Measurements from ENCODE around the gene CNTF. TPM values are rescaled to one million over a fixed set of nuclear protein-coding genes. Genes with fewer than 3 reads are reported as not detected.

CNTF gene
- total RNA-seq, 2 experiments from 2014 or later = 1.8 to 2.4 TPM

DNA sequence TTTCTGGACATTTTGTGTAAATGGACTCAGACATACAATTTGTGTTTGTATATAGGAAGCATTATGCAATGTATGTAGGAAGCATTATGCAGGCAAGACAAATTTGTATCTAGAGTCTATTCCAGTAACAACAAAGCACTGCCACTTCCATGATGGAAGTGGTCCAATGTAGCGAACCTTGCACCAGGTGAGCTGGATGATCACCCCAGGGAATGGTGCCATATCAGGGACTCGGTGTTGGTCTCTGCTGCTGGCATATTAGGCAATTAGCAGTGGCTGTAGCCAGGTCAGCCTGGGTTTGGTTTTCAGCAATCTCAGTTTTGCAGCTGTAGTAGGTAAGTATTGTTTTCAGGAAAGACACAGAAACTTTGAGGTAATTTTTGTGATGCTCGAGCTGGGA is 30.8 kb upstream of the CNTF start:
- ATAC-seq (no peak), DNase-seq (no peak)
- Mint-ChIP-seq H3K4me3 (no peak overlapping the region), H3K36me3 (ENCODE audit: low read depth) (peaks cover 43% of the 10 kb centered on the region), H3K27ac (peak overlapping the region; percentile 1), H3K27me3 (no peaks in the 10 kb centered on the region), H3K9me3 (no peaks in the 10 kb centered on the region), H3K4me1 (ENCODE audit: low read depth) (peaks cover 69% of the 10 kb centered on the region)
- TF ChIP-seq, protein P1, sequence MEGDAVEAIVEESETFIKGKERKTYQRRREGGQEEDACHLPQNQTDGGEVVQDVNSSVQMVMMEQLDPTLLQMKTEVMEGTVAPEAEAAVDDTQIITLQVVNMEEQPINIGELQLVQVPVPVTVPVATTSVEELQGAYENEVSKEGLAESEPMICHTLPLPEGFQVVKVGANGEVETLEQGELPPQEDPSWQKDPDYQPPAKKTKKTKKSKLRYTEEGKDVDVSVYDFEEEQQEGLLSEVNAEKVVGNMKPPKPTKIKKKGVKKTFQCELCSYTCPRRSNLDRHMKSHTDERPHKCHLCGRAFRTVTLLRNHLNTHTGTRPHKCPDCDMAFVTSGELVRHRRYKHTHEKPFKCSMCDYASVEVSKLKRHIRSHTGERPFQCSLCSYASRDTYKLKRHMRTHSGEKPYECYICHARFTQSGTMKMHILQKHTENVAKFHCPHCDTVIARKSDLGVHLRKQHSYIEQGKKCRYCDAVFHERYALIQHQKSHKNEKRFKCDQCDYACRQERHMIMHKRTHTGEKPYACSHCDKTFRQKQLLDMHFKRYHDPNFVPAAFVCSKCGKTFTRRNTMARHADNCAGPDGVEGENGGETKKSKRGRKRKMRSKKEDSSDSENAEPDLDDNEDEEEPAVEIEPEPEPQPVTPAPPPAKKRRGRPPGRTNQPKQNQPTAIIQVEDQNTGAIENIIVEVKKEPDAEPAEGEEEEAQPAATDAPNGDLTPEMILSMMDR (IDR thresholded peaks at IDR 0.05) = no peak
- POLR2A ChIA-PET = interaction anchor here (0.6 to 1.5 kb wide), 8 partner anchors 11 to 934 kb away, joined by 3 to 6 read pairs (median 4); no protein-coding TSS in a partner anchor
- CTCF ChIA-PET = no interaction called here
- intact Hi-C loops (cut with micrococcal nuclease) = no loop called here

DNA sequence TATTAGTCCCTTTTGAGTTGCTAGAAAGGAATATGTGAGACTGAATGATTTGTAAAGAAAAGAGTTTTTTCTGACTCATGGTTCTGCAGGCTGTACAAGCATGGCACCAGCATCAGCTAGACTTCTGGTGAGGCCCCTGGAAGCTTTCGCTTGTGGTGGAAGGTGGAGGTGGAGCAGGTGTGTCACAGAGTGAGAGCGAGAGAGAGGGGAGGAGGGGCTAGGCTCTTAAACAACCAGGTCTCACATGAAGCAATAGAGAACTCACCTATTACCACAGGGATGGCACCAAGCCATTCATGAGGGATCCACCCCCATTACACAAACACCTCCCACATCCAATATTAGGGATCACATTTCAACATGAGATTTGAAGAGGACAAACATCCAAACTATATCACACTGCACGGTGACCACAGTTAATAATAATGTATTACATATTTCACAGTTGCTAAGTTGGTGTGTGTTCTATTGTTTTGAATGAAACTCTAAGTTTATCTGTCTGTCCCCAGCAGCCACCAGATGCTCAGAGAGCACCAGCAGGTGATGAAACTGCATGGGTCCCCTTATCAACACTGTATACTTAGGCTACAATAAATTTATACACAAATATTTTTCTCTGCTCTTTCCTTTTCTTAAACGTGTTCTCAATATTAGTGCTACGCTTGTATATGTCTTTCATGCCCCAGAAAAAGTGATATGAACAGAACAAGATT is 29.5 kb upstream of the CNTF start:
- Mint-ChIP-seq H3K4me3 (no peak overlapping the region), H3K9me3 (no peaks in the 10 kb centered on the region), H3K27me3 (no peaks in the 10 kb centered on the region), H3K27ac (peak overlapping the region; percentile 75), H3K36me3 (ENCODE audit: low read depth) (peaks cover 44% of the 10 kb centered on the region), H3K4me1 (ENCODE audit: low read depth) (peaks cover 72% of the 10 kb centered on the region)
- TF ChIP-seq, protein P1 (IDR thresholded peaks at IDR 0.05) = no peak
- DNase-seq = peak; percentile 67
- intact Hi-C loops (cut with micrococcal nuclease) = no loop called here
- ChIA-PET POLR2A (interaction anchor here (0.5 to 1.5 kb wide), 8 partner anchors 11 to 37 kb away, joined by 3 to 6 read pairs (median 4); partner anchors contain the start of gene CNTF), CTCF (interaction anchor here (1.1 to 1.7 kb wide), 3 partner anchors 11 to 24 kb away, joined by 4 to 5 read pairs (median 5); no protein-coding TSS in a partner anchor)
- ATAC-seq = peak; percentile 89

- Mint-ChIP-seq H3K36me3 (ENCODE audit: low read depth) (peaks cover 48% of the 10 kb centered on the region), H3K9me3 (no peaks in the 10 kb centered on the region), H3K4me1 (ENCODE audit: low read depth) (peaks cover 85% of the 10 kb centered on the region), H3K27me3 (no peaks in the 10 kb centered on the region), H3K27ac (no peak overlapping the region), H3K4me3 (no peak overlapping the region)
- DNase-seq (no peak), ATAC-seq (no peak)
- TF ChIP-seq, protein P1 (IDR thresholded peaks at IDR 0.05) = no peak
- intact Hi-C loops (cut with micrococcal nuclease) = no loop called here
- ChIA-PET POLR2A (interaction anchor here (1.4 to 1.8 kb wide), 2 partner anchors 12 to 17 kb away, joined by 3 to 6 read pairs; no protein-coding TSS in a partner anchor), CTCF (interaction anchor here (1.7 kb wide), 1 partner anchor 26 kb away, joined by 5 read pairs; no protein-coding TSS in a partner anchor)
Measured at GRCh38 chr11:58594826-58595225, 27.6 kb upstream of the CNTF start.

DNA sequence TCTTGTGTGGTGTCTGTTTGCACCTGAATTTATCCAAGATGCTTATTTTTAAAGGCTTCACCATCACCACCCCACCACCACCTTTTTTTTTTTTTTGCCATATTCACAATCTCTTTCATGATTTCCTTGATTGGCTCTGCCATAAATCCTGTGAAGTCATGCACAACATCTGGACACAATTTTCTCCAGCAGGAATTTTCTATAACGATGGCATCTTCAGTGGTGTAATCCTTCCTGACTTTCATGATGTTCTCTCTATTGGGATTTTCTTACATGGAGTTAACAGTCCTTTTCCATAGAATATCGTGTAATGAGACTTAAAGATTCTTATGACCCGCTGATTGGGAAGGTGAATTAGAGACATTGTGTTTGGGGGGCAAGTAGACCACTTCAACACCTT is 25.8 kb upstream of the CNTF start:
- Mint-ChIP-seq H3K4me3 (no peak overlapping the region), H3K36me3 (ENCODE audit: low read depth) (peaks cover 49% of the 10 kb centered on the region), H3K27ac (peak overlapping the region; percentile 43), H3K9me3 (no peaks in the 10 kb centered on the region), H3K27me3 (no peaks in the 10 kb centered on the region), H3K4me1 (ENCODE audit: low read depth) (peaks cover 86% of the 10 kb centered on the region)
- no peak for DNase-seq
- ChIA-PET POLR2A (interaction anchor here (3.4 kb wide), 1 partner anchor 18 kb away, joined by 22 read pairs; the partner anchor contains the start of gene ZFP91), CTCF (interaction anchor here (0.8 to 2.0 kb wide), 4 partner anchors 9 to 32 kb away, joined by 4 to 10 read pairs (median 6); partner anchors contain the start of gene LPXN)
- TF ChIP-seq, protein P1 (IDR thresholded peaks at IDR 0.05) = no peak
- intact Hi-C loops (cut with micrococcal nuclease) = no loop called here
- no peak for ATAC-seq
